Mammary epithelial cell (primary cell): Measurements from ENCODE around the gene C1orf56.

Experiments used
- CTCF ChIP-seq, 2 donors: IDR thresholded peaks in 1 of 2; conservative IDR thresholded peaks in 1 of 2; 2 replicates each; pipeline ENCODE4 v1.5.1; 2011 to 2012; ENCODE audit warnings: inconsistent platforms in 2 of 2, low read length in 2 of 2, mild to moderate bottlenecking in 2 of 2, control low read depth in 1 of 2, low read depth in 1 of 2; ENCODE audit not compliant: insufficient read depth in 1 of 2; ENCODE audit errors: extremely low read depth in 1 of 2
- EZH2 ChIP-seq: IDR thresholded peaks from 2 replicates; pipeline ENCODE4 v1.6.1; 2012; ENCODE audit warnings: low read length, inconsistent platforms, borderline replicate concordance

- TF ChIP-seq CTCF (conservative IDR thresholded peaks at IDR 0.05 in 1 of 2, IDR thresholded peaks at IDR 0.05 in 1 of 2; ENCODE audit: extremely low read depth in 1 of 2, insufficient read depth in 1 of 2, low read depth in 1 of 2, low read length in 2 of 2): no peak
- TF ChIP-seq EZH2: no peak
Measured at GRCh38 chr1:151010346-151010726, 37.2 kb upstream of the C1orf56 start.
